HK-2 (cell line): ENCODE results near the gene FAM53C.
A peak's percentile ranks its signal among the peaks of the same experiment; 100 is the strongest.
"Not testable (repeated sequence)": the region's sequence is repeated elsewhere in the genome, so short reads cannot be mapped to it uniquely, and the experiment has no call there.

Experiments
- DNase-seq: peaks from one replicate; pipeline ENCODE4 v3.0.0-alpha.2; 2018; ENCODE audit not compliant: unreplicated experiment

FAM53C gene

DNA sequence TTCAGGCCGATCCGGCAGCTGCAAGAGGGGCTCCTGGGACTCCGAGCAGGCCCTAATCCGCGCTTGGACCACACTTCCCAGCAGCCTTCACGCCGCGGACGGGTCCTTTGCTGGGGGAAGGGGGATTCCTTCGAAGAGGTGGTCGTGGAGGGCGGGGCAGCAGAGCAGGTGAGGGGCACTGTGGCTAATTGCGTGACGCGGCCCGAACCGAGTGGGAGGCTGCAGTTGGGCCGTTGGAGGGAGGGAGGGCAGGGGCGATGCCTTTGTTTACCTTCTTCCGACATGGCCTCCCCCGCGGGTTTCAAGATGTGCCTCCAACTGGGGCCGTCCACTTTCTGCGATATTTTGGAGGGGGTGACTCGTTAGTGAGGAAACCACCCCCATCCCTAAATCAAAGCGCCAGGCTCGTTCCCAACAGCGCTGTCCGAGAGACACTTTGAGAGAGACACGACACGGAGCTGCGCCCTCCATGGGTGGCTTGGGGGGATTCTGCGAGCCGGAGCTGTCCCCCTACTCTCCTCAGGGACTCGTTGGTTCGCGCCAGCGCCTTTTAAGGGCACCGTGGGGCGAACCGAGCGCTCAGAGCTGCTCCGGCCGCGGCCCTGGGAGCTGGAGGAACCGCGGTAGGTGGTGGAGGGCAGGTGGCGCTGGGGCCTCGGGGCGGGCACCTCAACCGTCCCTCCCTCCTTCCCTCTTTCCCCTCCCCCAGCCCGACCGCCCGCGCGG lies at the start of gene FAM53C:
Gene FAM53C, plus strand, starts transcription at position 582 of the 726 bp plus-strand sequence. CDS start 3,070 bp downstream, outside the sequence.
- peak; percentile 89 for DNase-seq

DNA sequence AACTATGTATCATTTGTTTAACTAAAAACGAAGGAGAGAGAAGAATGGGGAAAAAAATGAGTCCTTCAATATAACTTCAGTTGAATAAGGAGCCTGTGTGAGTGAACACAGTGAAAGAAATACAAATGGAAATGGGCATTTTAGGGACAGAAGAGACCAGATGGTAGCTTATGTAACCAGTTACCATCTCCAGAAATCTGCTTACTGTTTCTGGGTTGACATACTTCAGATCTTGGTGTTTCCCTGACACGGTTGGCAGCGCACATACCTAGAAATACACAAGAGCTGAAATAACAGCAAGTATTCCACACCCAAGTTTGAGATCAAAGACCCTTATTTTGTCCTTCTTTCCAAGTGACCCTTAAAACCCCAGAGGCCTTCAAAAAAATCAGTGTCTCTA lies 48.8 kb upstream of the FAM53C start:
- no peak for DNase-seq

- no peak for DNase-seq
Observed at GRCh38 chr5:138303372-138303771, 34.7 kb upstream of the FAM53C start.

GRCh38 chr5:138305797-138306196 lies 32.3 kb upstream of the FAM53C start:
- DNase-seq = no peak

DNA sequence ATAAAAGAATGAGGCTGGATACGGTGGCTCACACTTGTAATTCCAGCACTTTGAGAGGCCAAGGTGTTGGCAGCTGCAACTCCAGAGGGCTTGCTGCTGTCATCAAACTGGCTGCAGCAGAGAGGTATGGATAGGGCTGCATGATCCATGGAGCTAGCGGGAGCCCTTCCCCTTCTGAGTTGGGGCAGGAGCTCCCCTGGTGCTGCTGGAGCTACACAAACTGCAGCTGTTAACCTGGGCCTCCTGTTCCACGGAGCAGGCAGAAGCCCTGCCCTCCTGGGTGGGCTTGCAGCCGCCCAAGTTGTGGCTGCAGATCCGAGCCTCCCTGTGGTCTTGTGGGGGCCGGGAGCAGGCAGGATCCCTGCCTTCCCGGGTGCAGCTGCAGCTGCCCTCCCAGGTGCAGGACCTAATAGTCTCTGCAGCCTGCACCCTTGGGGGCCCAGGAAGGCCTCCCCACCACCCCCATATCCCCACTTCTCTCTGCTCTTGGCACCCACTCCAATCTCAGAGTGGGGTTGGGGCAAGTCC lies 22.3 kb upstream of the FAM53C start:
- DNase-seq = no peak

DNA sequence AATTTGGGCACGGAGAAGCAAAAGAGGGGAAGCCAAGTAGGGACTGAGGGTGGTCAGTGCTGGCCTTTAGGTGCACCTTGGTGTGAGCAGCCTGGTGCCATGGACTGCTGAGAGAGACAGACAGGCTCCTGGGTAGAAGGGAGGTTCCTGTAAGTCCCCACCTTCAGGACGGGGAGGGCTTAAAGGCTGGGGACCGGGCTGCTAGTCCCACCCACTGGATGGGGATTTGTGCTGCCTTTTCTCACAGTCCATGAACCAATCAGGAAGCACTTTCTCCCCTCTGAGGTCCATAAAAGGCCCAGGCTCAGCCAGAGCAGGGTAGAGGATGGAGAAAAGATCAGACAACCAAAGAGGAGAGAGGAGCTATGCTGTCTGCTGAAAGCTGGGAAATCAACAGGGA lies 21.7 kb upstream of the FAM53C start:
- DNase-seq = no peak

DNA sequence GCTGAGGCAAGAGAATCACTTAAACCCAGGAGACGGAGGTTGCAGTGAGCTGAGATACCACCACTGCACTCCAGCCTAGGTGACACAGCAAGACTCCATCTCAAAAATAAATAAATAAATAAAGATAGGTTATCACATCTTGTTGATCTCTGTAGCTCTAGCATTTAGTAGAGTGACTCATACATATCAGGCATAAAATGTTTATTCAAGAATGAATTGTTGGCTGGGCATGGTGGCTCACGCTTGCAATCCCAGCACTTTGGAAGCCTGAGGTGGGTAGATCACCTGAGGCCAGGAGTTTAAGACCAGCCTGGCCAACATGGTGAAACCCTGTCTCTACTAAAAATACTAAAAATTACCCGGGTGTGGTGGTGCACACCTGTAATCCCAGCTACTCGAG lies 19.9 kb upstream of the FAM53C start:
- DNase-seq = not testable (repeated sequence)

DNA sequence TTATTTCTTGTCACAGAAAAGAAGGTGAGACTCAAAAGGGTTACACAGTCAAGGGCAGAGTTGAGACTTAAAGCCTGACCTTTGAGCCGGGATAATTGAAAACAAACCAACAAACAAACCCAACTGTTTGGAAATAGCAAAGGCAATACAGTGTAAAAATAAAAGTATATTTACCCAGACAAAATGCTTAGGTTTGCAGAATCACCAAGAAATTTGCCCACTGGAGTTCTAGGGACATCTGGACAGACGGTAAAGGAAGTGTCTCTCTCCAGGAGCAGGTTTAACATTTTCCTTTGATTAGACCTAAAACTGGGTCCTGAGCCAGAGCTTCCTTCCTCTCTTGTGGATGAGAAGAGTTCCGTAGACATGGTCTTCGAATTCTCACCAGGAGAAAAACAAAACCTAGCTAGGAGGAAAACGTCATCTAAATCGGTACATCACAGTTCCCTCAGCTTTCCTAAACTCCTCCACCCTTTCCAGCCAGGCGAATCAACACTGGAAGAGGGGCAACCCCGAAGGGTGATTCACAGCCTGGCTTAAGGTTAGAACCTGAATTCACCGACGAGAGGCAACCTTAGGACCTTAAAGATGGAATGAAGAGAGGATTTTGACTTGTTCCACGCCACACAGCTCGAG lies 7.1 kb upstream of the FAM53C start:
- no peak for DNase-seq

GRCh38 chr5:138331449-138332368 lies 6.4 kb upstream of the FAM53C start, which contains the start of gene CDC25C:
TSS of gene CDC25C (minus strand) at chr5:138331804. CDS start at chr5:138331180, 624 bp downstream.
- DNase-seq = peak; percentile 95

GRCh38 chr5:138334867-138335447 lies 3.1 kb upstream of the FAM53C start:
- DNase-seq = no peak

- DNase-seq = peak; percentile 65
Observed at GRCh38 chr5:138336952-138337684, 948 bp upstream of the FAM53C start.

- no peak for DNase-seq
Observed at GRCh38 chr5:138338411-138339090, 485 bp downstream of the FAM53C start.

DNA sequence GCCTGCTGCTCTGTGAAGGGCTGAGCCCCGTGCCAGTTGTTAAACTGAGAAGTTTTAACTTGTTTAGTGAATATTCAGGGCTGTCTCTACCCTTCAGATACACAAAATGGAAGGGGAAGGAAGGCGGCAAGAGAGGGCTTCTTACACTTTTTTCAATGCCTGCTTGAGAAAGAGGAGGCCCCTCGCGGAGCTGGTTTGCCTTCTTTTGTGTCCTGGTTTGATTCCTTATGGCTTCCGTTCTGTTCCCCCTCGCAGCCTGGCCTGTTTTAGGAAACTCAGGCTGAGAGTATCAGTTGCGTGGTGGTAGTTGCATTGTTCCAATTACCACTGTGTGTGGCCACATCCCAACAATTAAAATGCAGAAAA lies 1.0 kb downstream of the FAM53C start:
- no peak for DNase-seq

GRCh38 chr5:138339464-138339863 lies 1.4 kb downstream of the FAM53C start:
- no peak for DNase-seq

- no peak for DNase-seq
Observed at GRCh38 chr5:138340008-138340407, 1.9 kb downstream of the FAM53C start.

- no peak for DNase-seq
Observed at GRCh38 chr5:138344887-138345622, 7.0 kb downstream of the FAM53C start.

- no peak for DNase-seq
Observed at GRCh38 chr5:138346889-138347288, 8.8 kb downstream of the FAM53C start.

DNA sequence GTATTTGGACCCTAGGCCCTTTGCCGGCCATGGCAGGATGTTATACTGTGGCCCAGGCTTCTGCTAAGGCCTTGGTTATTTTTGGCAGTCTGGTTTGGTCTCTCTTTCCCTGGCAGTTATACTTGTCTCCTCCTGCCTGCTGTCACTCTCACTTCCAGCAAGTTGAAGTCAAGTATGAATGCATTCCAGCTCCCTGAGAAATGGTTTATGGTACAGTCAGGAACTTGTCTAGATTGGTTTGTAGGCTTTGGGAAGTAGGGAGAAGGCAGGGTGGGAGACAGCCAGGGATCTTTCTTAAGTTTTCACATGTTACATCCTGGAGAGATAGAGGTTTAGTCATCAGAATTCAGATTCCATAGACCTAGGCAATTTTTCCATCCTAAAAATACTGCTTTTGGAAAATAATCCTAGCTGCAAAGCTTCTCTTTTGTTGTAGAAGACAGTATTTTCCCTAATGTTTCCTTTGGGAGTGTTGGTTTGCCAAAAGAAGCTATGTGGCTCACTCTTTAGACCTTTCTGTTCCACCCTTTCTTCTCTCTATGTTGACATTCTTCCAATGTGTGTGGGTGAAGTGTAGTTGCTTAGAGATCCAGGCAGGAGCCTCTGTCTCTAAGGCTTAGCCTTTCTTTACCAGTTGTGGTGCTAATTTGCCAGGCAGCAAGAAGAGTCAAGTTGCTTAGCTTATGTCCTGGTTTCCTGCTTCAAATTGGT lies 11.9 kb downstream of the FAM53C start:
- no peak for DNase-seq

- no peak for DNase-seq
Observed at GRCh38 chr5:138350563-138350890, 12.5 kb downstream of the FAM53C start.
